Natural killer cell (primary cell): ENCODE results near the gene TMEM269. TPM values are rescaled to one million over a fixed set of nuclear protein-coding genes. Genes with fewer than 3 reads are reported as not detected.

Source experiments
- ATAC-seq, 3 donors: fragments of 150-1000 bp in 2 of 3; fragments of 200-7000 bp in 1 of 3; cut with Tn5 transposase; 1 replicate in 1 of 3; 2 replicates in 2 of 3; pipeline ENCODE4 v1.10.0; 2021; ENCODE audit warnings: mild to moderate bottlenecking in 2 of 3, moderate library complexity in 2 of 3
- DNase-seq, 2 donors: peaks; one replicate each; pipeline versions ENCODE4 v3.0.0 to v3.0.0-alpha.2; 2013 to 2021; ENCODE audit warnings: mixed read lengths in 1 of 2
- H3K27ac ChIP-seq: one replicate; pipeline ENCODE4 v1.5.1; 2013; ENCODE audit warnings: mild to moderate bottlenecking, low read length
- H3K27me3 ChIP-seq: one replicate; pipeline ENCODE4 v1.6.1; 2013; ENCODE audit warnings: low read length; ENCODE audit not compliant: control insufficient read depth, insufficient read depth
- H3K36me3 ChIP-seq: one replicate; pipeline ENCODE4 v1.6.1; 2013; ENCODE audit warnings: low read length; ENCODE audit not compliant: control insufficient read depth, insufficient read depth
- H3K4me1 ChIP-seq: one replicate; pipeline ENCODE4 v1.6.1; 2013; ENCODE audit warnings: low read length; ENCODE audit not compliant: control insufficient read depth, insufficient read depth
- H3K4me3 ChIP-seq: one replicate; pipeline ENCODE4 v1.5.1; 2013; ENCODE audit warnings: low read length
- H3K9me3 ChIP-seq: one replicate; pipeline ENCODE4 v1.6.1; 2013; ENCODE audit warnings: low read length; ENCODE audit not compliant: control insufficient read depth, insufficient read depth
- H3K27ac Mint-ChIP-seq, 2 donors: one replicate each; pipeline ENCODE4 v1.8.0; 2022; ENCODE audit warnings: mild to moderate bottlenecking in 2 of 2, mixed read lengths in 2 of 2, moderate library complexity in 1 of 2
- H3K27me3 Mint-ChIP-seq, 2 donors: one replicate each; pipeline ENCODE4 v1.8.0; 2022; ENCODE audit warnings: low read depth in 2 of 2, mixed read lengths in 2 of 2
- H3K36me3 Mint-ChIP-seq: one replicate; pipeline ENCODE4 v1.8.0; 2022; ENCODE audit warnings: mixed read lengths
- H3K4me1 Mint-ChIP-seq, 2 donors: one replicate each; pipeline ENCODE4 v1.8.0; 2022; ENCODE audit warnings: mixed read lengths in 2 of 2
- H3K4me3 Mint-ChIP-seq: one replicate; pipeline ENCODE4 v1.8.0; 2022; ENCODE audit warnings: mild to moderate bottlenecking, moderate library complexity, mixed read lengths
- H3K9me3 Mint-ChIP-seq, 2 donors: one replicate each; pipeline ENCODE4 v1.8.0; 2022; ENCODE audit warnings: mixed read lengths in 2 of 2
- WGBS: methylation state at CpG from one replicate; pipeline ENCODE4 v1.1.7; 2013; ENCODE audit warnings: missing lambda C conversion rate; ENCODE audit not compliant: insufficient coverage; 5-methylcytosine and 5-hydroxymethylcytosine counted together
- intact Hi-C: fragments of 100-400 bp; cut with micrococcal nuclease; formaldehyde crosslinking; loops from one replicate; pipeline ENCODE4 v1.14.2; 2022
- total RNA-seq, 4 donors: library from RNA; stranded (reverse); fragments of 120-200 nt in 1 of 4; gene quantifications; one replicate each; pipeline versions ENCODE4 v1.2.3 to v1.2.4, GENCODE V29; 2013 to 2022
- TF ChIP-seq, protein P1 (sequence below): fragments of 200-600 bp; IDR thresholded peaks from one replicate; pipeline ENCODE4 v1.8.0; 2022; ENCODE audit warnings: antibody characterized with exemption

TMEM269 gene
- total RNA-seq, 3 donors from 2014 or later (not counting 1 experiment from before 2014, with no cell fraction given), result 0.18 to 1.4 (median 0.33) TPM

DNA sequence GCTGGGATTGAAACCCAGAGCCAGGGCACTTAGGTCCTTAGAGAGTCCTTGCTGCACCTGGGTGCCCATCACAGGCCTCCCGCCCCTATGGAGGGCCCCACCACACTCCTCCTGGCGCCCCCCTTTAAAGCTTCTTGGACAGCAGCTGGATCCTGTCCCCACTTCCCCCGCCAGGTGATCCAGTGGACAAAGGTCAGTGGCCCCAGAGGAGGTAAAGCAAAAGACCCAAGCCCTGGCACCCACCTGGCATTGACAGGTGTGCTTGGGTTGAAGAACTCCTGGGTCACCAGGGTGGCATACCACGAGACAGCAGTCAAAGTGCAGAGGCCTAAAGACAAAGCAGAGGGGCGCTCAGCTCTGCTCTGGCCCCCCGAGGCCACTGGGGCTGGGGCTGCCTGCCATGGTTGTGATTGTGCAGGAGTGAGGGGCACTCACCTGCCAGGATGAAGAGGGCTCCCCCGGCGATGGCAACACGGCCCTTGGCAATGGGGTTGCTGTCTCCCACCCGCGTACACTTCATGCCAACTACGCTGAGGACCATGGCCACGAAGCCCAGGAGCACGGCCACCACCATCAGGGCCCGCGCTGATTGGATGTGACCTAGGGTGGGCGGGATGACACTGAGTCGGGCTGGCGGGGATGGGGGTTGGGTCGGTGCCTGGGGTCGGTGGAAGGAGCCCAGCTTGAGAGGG is 46.7 kb upstream of the TMEM269 start:
- no peak overlapping the region for H3K4me3 Mint-ChIP-seq
- no peak overlapping the region for H3K27ac ChIP-seq
- TF ChIP-seq, protein P1, sequence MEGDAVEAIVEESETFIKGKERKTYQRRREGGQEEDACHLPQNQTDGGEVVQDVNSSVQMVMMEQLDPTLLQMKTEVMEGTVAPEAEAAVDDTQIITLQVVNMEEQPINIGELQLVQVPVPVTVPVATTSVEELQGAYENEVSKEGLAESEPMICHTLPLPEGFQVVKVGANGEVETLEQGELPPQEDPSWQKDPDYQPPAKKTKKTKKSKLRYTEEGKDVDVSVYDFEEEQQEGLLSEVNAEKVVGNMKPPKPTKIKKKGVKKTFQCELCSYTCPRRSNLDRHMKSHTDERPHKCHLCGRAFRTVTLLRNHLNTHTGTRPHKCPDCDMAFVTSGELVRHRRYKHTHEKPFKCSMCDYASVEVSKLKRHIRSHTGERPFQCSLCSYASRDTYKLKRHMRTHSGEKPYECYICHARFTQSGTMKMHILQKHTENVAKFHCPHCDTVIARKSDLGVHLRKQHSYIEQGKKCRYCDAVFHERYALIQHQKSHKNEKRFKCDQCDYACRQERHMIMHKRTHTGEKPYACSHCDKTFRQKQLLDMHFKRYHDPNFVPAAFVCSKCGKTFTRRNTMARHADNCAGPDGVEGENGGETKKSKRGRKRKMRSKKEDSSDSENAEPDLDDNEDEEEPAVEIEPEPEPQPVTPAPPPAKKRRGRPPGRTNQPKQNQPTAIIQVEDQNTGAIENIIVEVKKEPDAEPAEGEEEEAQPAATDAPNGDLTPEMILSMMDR, result no peak
- no peak overlapping the region for H3K27ac Mint-ChIP-seq
- intact Hi-C loops, result no loop called here
- no peaks in the 10 kb centered on the region for H3K27me3 Mint-ChIP-seq
- H3K9me3 ChIP-seq, result no peaks in the 10 kb centered on the region
- 90% methylated on average over 21 of the region's 21 CpGs for WGBS
- H3K4me1 ChIP-seq, result peaks cover 15% of the 10 kb centered on the region
- H3K36me3 ChIP-seq, result no peaks in the 10 kb centered on the region
- H3K36me3 Mint-ChIP-seq, result no peaks in the 10 kb centered on the region
- no peak for ATAC-seq
- no peaks in the 10 kb centered on the region for H3K9me3 Mint-ChIP-seq
- no peak overlapping the region for H3K4me3 ChIP-seq
- no peaks in the 10 kb centered on the region for H3K27me3 ChIP-seq
- no peak for DNase-seq
- H3K4me1 Mint-ChIP-seq, result peaks cover 0 to 11% of the 10 kb centered on the region in 2 donors

DNA sequence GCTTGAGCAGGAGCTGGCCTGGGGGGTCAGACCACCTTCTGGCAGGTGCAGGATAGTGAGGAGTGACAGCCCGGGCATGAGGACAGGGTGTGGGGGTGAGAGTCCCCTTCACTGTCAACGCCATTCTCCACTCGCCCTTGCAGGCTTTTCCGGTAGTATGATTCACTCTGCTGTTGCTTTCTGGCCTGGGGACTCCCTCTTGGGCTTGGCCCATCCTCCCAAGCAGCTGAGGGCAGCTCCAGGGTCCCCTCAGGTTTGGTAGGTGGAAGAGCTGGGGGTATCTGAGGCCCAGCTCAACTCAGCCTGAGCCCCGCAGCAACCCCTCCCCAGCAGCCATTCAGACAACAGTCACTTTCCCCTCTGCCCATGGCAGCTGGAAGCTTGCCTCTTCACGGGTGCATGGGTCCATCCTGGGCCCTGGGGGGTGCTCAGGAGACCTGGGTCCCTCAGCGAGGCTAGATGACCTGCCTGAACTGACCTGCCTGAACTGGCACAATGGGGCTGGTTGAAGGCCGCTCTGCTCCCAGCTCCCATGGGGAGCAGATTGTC is 46.0 kb upstream of the TMEM269 start:
- Mint-ChIP-seq H3K27ac (no peak overlapping the region), H3K36me3 (no peaks in the 10 kb centered on the region)

DNA sequence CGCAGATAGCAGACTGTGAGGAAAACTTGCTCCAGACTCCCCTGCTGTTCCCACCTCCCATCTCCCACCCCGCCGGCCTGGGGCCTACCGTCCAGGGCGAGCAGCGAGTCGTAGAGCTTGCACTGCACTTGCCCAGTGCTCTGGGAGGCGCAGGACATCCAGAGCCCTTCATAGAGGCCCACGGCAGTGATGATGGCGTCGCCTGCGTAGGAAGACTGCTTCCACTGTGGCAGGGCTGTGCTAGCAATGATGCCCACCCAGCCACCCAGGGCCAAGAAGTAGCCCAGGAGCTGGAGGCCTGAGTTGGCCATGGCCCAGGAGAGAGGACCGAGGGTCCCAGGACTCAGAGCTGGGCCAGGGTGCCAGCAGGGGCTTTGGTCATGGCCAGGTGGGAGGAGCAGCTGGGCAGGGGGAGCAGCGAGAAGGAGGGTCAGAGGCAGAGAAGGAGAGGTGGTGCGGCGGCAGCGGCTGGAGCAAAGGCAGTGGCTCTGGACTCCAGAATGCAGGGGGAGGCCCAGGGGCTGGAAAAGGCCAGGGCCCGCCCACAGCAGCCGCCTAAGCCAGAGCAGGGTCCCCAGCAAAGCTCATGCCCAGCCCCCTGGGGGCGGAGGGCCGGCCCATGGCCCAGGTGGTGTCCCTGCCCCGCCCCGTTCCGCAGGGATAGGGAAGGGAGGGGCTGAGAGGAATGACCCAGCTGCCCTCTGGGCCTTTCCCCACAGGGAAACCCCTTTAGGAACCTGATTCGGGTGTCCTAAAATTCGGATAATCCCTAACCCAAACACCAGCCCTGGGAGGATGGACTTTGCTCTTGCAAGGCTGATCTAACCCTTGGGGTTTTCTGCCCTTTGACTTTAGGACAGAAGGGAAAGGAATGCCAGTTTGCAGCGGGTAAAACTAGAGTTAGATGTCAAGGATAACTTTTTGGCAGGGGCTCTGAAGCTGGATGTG is 44.8 kb upstream of the TMEM269 start, which contains the start of gene CLDN19:
TSS of gene CLDN19 (minus strand) at position 484 of the 948 bp plus-strand sequence. CDS start at position 311, 173 bp downstream.
- Mint-ChIP-seq H3K4me3 (no peak within 1 kb of the TSS), H3K4me1 (peaks cover 0 to 11% of the 10 kb centered on the region in 2 donors), H3K27ac (no peak within 1 kb of the TSS), H3K27me3 (no peaks in the 10 kb centered on the region), H3K9me3 (no peaks in the 10 kb centered on the region), H3K36me3 (no peaks in the 10 kb centered on the region)
- Histone ChIP-seq H3K4me3 (no peak within 1 kb of the TSS), H3K27me3 (no peaks in the 10 kb centered on the region), H3K27ac (no peak within 1 kb of the TSS), H3K36me3 (no peaks in the 10 kb centered on the region), H3K9me3 (no peaks in the 10 kb centered on the region), H3K4me1 (peaks cover 15% of the 10 kb centered on the region)
- ATAC-seq, result no peak
- intact Hi-C loops, result no loop called here
- DNase-seq, result no peak
- 93% methylated on average over 26 of the region's 27 CpGs for WGBS
- TF ChIP-seq, protein P1, result no peak

More for the DNA sequence above, 46.0 kb upstream of the TMEM269 start:
- TF ChIP-seq, protein P1, result no peak
- Histone ChIP-seq H3K9me3 (no peaks in the 10 kb centered on the region), H3K27ac (no peak overlapping the region), H3K4me3 (no peak overlapping the region), H3K27me3 (no peaks in the 10 kb centered on the region), H3K4me1 (peaks cover 15% of the 10 kb centered on the region), H3K36me3 (no peaks in the 10 kb centered on the region)
- ATAC-seq, result no peak
- Mint-ChIP-seq H3K9me3 (no peaks in the 10 kb centered on the region), H3K4me1 (peaks cover 0 to 11% of the 10 kb centered on the region in 2 donors), H3K27me3 (no peaks in the 10 kb centered on the region), H3K4me3 (no peak overlapping the region)
- intact Hi-C loops, result no loop called here
- 88% methylated on average over 8 of the region's 8 CpGs for WGBS
- no peak for DNase-seq
